Right atrium auricular region (tissue), 2 donors: ENCODE data around the gene NOL4L. TPM values are rescaled to one million over a fixed set of nuclear protein-coding genes. Genes with fewer than 3 reads are reported as not detected.

Source experiments
- DNase-seq: peaks from one replicate; pipeline ENCODE4 v3.0.0-alpha.2; 2019; ENCODE audit warnings: low spot score
- H3K27ac ChIP-seq, 2 donors: fragments of 200-600 bp; sonication (generic); 1 replicate in 1 of 2; 2 replicates in 1 of 2; pipeline ENCODE4 v1.5.1; 2016 to 2019
- H3K27me3 ChIP-seq, 2 donors: fragments of 200-600 bp; sonication (generic); one replicate each; pipeline versions ENCODE4 v1.5.1 to v1.6.0; 2017 to 2019
- H3K36me3 ChIP-seq: fragments of 200-600 bp; sonication (generic); one replicate; pipeline ENCODE4 v1.5.1; 2016
- H3K4me1 ChIP-seq, 2 donors: fragments of 200-600 bp; sonication (generic); one replicate each; pipeline versions ENCODE4 v1.5.1 to v1.6.0; 2017 to 2019
- H3K4me3 ChIP-seq, 2 donors: fragments of 200-600 bp; sonication (generic); 1 replicate in 1 of 2; 2 replicates in 1 of 2; pipeline ENCODE4 v1.5.1; 2017 to 2019; ENCODE audit warnings: mild to moderate bottlenecking in 1 of 2, moderate library complexity in 1 of 2
- H3K9me3 ChIP-seq, 2 donors: fragments of 200-600 bp; sonication (generic); one replicate each; pipeline ENCODE4 v1.5.1; 2019
- total RNA-seq, 2 donors: library from RNA; depleted of rRNA; stranded (reverse); fragments of >200 nt; gene quantifications; one replicate each; pipeline ENCODE4 v1.1.0, GENCODE V29; 2016
- TF ChIP-seq, protein P1 (sequence below), 2 donors: fragments of 200-600 bp; sonication (generic); IDR thresholded peaks; one replicate each; pipeline ENCODE4 v1.5.1; 2019; ENCODE audit warnings: antibody characterized with exemption in 2 of 2

NOL4L gene
- total RNA-seq, 2 donors from 2014 or later: 7.6 to 10.4 TPM

DNA sequence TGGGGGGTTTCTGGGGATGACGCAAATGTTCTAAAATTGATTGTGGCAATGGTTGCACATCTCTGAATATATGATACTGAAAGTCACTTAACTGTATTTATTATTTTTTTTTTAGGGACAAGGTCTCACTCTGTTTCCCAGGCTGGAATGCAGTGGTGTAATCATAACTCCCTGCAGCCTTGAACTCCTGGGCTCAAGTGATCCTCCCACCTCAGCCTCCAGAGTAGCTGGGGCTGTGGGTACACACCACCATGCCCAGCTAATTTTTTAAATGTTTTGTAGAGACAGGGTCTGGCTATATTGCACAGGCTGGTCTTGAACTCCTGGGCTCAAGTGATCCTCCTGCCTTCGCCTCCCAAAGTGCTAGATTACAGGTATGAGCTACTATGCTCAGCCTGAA is 33.4 kb downstream of the NOL4L start:
- Histone ChIP-seq H3K27me3 (no peaks in the 10 kb centered on the region), H3K4me3 (no peak overlapping the region), H3K9me3 (no peaks in the 10 kb centered on the region), H3K27ac (no peak overlapping the region), H3K4me1 (no peaks in the 10 kb centered on the region), H3K36me3 (no peaks in the 10 kb centered on the region)
- DNase-seq: no peak
- TF ChIP-seq, protein P1, sequence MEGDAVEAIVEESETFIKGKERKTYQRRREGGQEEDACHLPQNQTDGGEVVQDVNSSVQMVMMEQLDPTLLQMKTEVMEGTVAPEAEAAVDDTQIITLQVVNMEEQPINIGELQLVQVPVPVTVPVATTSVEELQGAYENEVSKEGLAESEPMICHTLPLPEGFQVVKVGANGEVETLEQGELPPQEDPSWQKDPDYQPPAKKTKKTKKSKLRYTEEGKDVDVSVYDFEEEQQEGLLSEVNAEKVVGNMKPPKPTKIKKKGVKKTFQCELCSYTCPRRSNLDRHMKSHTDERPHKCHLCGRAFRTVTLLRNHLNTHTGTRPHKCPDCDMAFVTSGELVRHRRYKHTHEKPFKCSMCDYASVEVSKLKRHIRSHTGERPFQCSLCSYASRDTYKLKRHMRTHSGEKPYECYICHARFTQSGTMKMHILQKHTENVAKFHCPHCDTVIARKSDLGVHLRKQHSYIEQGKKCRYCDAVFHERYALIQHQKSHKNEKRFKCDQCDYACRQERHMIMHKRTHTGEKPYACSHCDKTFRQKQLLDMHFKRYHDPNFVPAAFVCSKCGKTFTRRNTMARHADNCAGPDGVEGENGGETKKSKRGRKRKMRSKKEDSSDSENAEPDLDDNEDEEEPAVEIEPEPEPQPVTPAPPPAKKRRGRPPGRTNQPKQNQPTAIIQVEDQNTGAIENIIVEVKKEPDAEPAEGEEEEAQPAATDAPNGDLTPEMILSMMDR (IDR thresholded peaks at IDR 0.05): no peak

DNA sequence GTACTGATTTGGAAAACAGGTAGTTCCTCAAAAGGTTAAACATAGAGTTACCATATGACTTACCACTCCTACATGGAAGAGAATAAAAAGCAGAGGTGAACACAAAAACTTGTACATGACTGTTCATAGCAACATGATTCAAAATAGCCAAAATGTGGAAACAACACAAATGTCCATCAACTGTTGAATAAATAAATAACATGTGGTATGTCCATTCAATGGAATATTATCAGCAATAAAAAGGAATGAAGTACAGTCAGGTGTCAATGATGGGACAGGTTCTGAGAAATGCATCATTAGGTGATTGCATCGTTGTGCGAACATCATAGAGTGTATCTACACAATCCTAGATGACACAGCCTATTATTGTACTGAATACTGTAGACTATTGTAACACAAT is 35.3 kb downstream of the NOL4L start:
- no peaks in the 10 kb centered on the region for H3K4me1 ChIP-seq
- H3K9me3 ChIP-seq: no peaks in the 10 kb centered on the region
- TF ChIP-seq, protein P1 (IDR thresholded peaks at IDR 0.05): no peak
- H3K36me3 ChIP-seq: no peaks in the 10 kb centered on the region
- no peak overlapping the region for H3K27ac ChIP-seq
- no peak for DNase-seq
- H3K4me3 ChIP-seq: no peak overlapping the region
- no peaks in the 10 kb centered on the region for H3K27me3 ChIP-seq

DNA sequence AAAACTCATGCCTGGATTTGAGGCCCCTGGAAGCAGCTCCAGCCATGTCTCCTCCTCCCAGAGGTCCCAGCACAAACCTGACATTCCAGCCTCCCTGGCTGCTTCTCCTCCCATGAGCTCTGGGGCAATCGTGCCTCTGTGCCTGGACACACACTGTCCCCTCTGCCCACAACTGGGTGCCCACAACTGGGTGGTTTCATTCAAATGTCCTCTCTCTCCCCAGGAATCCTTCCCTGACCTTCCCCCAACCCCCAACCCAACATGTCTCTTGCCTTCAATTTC is 37.4 kb downstream of the NOL4L start:
- H3K9me3 ChIP-seq: no peaks in the 10 kb centered on the region
- no peaks in the 10 kb centered on the region for H3K27me3 ChIP-seq
- no peaks in the 10 kb centered on the region for H3K4me1 ChIP-seq
- H3K36me3 ChIP-seq: no peaks in the 10 kb centered on the region
- no peak overlapping the region for H3K27ac ChIP-seq
- no peak overlapping the region for H3K4me3 ChIP-seq
- no peak for DNase-seq
- TF ChIP-seq, protein P1 (IDR thresholded peaks at IDR 0.05): no peak

DNA sequence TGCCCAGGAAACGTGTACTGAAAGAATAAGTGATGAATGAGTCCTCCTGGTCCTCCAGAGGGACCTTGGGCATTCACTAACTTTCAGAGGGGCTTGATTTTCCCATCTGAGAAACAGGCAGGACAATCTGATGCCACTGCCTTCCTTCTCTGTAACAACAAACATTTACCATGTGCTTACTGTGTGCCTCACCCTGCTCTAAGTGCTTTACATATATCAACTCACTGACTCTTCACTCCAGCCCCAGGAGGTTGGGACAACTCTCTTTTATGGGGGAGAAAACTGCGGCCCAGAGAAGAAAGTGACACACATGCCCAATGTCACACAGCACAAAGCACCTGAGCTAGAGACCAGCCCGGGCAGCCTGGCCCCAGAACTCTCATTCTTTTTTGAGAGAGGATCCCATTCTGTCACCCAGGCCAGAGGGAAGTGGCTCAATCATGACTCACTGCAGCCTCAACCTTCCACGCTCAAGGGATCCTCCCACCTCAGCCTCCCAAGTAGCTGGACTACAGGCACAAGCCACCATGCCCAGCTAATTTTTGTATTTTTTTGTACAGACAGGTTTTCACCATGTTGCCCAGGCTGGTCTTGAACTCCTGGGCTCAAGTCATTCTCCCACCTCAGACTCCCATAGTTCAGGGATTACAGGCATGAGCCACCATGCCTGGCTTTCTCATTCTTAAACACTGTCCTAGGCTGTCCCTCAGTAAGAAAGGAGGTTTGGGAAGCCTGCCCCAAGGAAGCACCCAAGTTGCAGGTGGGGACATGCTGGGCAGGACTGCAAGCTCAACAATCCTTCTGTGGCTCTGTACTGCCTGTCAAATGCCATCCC is 38.0 kb downstream of the NOL4L start:
- H3K27me3 ChIP-seq: no peaks in the 10 kb centered on the region
- no peaks in the 10 kb centered on the region for H3K36me3 ChIP-seq
- DNase-seq: no peak
- H3K9me3 ChIP-seq: no peaks in the 10 kb centered on the region
- H3K4me1 ChIP-seq: no peaks in the 10 kb centered on the region
- no peak overlapping the region for H3K4me3 ChIP-seq
- TF ChIP-seq, protein P1 (IDR thresholded peaks at IDR 0.05): no peak
- H3K27ac ChIP-seq: no peak overlapping the region

DNA sequence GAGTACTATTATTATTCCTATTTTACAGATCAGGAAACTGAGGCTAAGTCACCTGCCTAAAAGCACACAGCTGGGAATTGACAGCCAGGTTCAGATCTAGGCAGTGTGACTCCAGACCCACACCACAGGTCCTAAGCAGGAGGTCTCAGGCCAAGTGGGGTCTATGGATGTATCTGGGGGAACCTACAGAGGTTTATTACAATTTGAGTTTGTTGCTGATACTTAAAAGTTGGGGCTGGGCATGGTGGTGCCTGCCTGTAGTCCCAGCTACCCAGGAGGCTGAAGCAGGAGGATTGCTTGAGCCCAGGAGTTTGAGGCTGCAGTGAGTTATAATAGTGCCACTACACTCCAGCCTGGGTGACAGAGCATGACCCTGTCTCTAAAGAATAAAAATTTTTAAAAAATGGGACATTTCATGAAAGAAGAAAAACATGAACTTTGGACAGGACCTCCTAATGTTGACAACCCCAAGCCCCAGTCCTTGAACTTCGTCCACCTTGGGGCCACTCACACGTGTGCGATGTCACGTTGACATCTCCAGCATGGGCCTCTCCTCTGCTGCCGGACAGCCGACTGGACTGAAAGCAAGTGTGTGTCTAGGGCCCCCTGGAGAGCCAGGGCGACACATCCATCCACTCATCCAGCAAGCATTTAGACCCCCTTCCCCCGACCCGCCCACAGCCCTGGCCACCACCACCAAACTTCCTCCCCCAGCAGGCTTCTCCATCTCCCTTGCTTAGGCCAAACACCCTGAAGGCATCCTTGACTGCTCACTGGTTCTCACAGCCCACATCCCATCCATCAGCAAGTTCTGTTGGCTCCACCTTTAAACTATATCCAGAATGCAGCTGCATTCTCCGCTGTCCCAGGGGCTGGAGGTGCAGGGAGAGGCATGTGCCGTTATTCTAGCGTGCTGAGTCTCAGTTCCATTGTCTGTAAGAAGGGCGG is 40.0 kb downstream of the NOL4L start:
- no peak overlapping the region for H3K4me3 ChIP-seq
- H3K36me3 ChIP-seq: no peaks in the 10 kb centered on the region
- DNase-seq: no peak
- TF ChIP-seq, protein P1 (IDR thresholded peaks at IDR 0.05): no peak
- H3K9me3 ChIP-seq: no peaks in the 10 kb centered on the region
- H3K27me3 ChIP-seq: no peaks in the 10 kb centered on the region
- H3K4me1 ChIP-seq: peaks cover 0 to 6% of the 10 kb centered on the region in 2 donors
- no peak overlapping the region for H3K27ac ChIP-seq
